Mucosa of gallbladder (tissue), 1 donor: ENCODE data around the gene ATP8A2. TPM values are rescaled to one million over a fixed set of nuclear protein-coding genes. Genes with fewer than 3 reads are reported as not detected.
"Not testable (repeated sequence)": the region's sequence is repeated elsewhere in the genome, so short reads cannot be mapped to it uniquely, and the experiment has no call there.

Experiments used
- DNase-seq: peaks from one replicate; pipeline ENCODE4 v3.0.0-alpha.2; 2020; ENCODE audit warnings: low spot score
- total RNA-seq: library from RNA; stranded (reverse); gene quantifications from one replicate; pipeline ENCODE4 v1.2.1, GENCODE V29; 2021
- donor health status: DM: no; HTN: no; CAD: no.

Gene ATP8A2
- total RNA-seq, 1 donor from 2014 or later, result 0.29 TPM

GRCh38 chr13:25766576-25766975 lies 394.8 kb downstream of the ATP8A2 start:
- no peak for DNase-seq

- no peak for DNase-seq
These were observed 395.2 kb downstream of the ATP8A2 start for GRCh38 chr13:25766991-25767390.

- no peak for DNase-seq
These were observed 396.6 kb downstream of the ATP8A2 start for GRCh38 chr13:25768376-25768775.

GRCh38 chr13:25768838-25769237 lies 397.1 kb downstream of the ATP8A2 start:
- no peak for DNase-seq

GRCh38 chr13:25770601-25771000 lies 398.8 kb downstream of the ATP8A2 start:
- no peak for DNase-seq

- no peak for DNase-seq
These were observed 399.4 kb downstream of the ATP8A2 start for GRCh38 chr13:25771202-25771601.

- no peak for DNase-seq
These were observed 400.1 kb downstream of the ATP8A2 start for GRCh38 chr13:25771641-25772478.

GRCh38 chr13:25772534-25772933 lies 400.8 kb downstream of the ATP8A2 start:
- DNase-seq, result not testable (repeated sequence)

- not testable (repeated sequence) for DNase-seq
These were observed 402.3 kb downstream of the ATP8A2 start for GRCh38 chr13:25774056-25774455.

GRCh38 chr13:25775275-25775674 lies 403.5 kb downstream of the ATP8A2 start:
- no peak for DNase-seq

- DNase-seq, result no peak
These were observed 404.2 kb downstream of the ATP8A2 start for GRCh38 chr13:25775986-25776385.

- no peak for DNase-seq
These were observed 404.9 kb downstream of the ATP8A2 start for GRCh38 chr13:25776722-25777121.

- DNase-seq, result no peak
These were observed 405.7 kb downstream of the ATP8A2 start for GRCh38 chr13:25777509-25777908.

- no peak for DNase-seq
These were observed 406.6 kb downstream of the ATP8A2 start for GRCh38 chr13:25778365-25778764.

GRCh38 chr13:25778808-25779305 lies 407.1 kb downstream of the ATP8A2 start:
- DNase-seq, result no peak

GRCh38 chr13:25783076-25783475 lies 411.3 kb downstream of the ATP8A2 start:
- DNase-seq, result no peak

- no peak for DNase-seq
These were observed 411.8 kb downstream of the ATP8A2 start for GRCh38 chr13:25783601-25784024.

GRCh38 chr13:25784119-25784518 lies 412.3 kb downstream of the ATP8A2 start:
- DNase-seq, result no peak

GRCh38 chr13:25790137-25790536 lies 418.4 kb downstream of the ATP8A2 start:
- not testable (repeated sequence) for DNase-seq

- DNase-seq, result no peak
These were observed 423.5 kb downstream of the ATP8A2 start for GRCh38 chr13:25795277-25795676.

GRCh38 chr13:25796474-25796873 lies 424.7 kb downstream of the ATP8A2 start:
- DNase-seq, result no peak

- no peak for DNase-seq
These were observed 427.2 kb downstream of the ATP8A2 start for GRCh38 chr13:25798998-25799397.

GRCh38 chr13:25800523-25800922 lies 428.7 kb downstream of the ATP8A2 start:
- no peak for DNase-seq
